Measurements from ENCODE around the gene RPRML. TPM values are rescaled to one million over a fixed set of nuclear protein-coding genes. Genes with fewer than 3 reads are reported as not detected.
A peak's percentile ranks its signal among the peaks of the same experiment; 100 is the strongest.

Gene RPRML
- total RNA-seq, 4 donors from 2014 or later, result 0.48 TPM; not detected in 3

GRCh38 chr17:46984892-46985291 lies 5.8 kb upstream of the RPRML start:
- 24 to 38% methylated on average over 2 to 5 of the region's 5 CpGs for WGBS, 2 donors (ENCODE audit: low coverage in 1 of 2)
- Histone ChIP-seq H3K9me3 (no peaks in the 10 kb centered on the region), H3K27ac (peak overlapping the region in 3 of 4 donors; percentile 66 to 81 (median 72)), H3K4me3 (no peak overlapping the region), H3K36me3 (no peaks in the 10 kb centered on the region), H3K4me1 (peaks cover 0 to 16% (median 7%) of the 10 kb centered on the region in 4 donors), H3K27me3 (peaks cover 17% of the 10 kb centered on the region)
- intact Hi-C loops (cut with DNase I; ENCODE audit: low total_unique reads), result no loop called here
- in situ Hi-C loops (cut with MboI; ENCODE audit: low pct_ligation_motif_present in 1 of 4, low pct_unique_long_range_greater_than_20kb in 1 of 4, low sequenced_read_pairs in 3 of 4), result no loop called here
- peak; percentile 67 for DNase-seq
- TF ChIP-seq EP300 (IDR thresholded peaks at IDR 0.05; ENCODE audit: low read depth), result no peak
- peak in 1 of 3 donors; percentile 69 for TF ChIP-seq POLR2AphosphoS5 (IDR thresholded peaks at IDR 0.05)

- in situ Hi-C loops (cut with MboI; ENCODE audit: low pct_ligation_motif_present in 1 of 4, low pct_unique_long_range_greater_than_20kb in 1 of 4, low sequenced_read_pairs in 3 of 4), result no loop called here
- Histone ChIP-seq H3K4me3 (no peak overlapping the region), H3K4me1 (peaks cover 0 to 21% (median 11%) of the 10 kb centered on the region in 4 donors), H3K36me3 (no peaks in the 10 kb centered on the region), H3K27me3 (peaks cover 22% of the 10 kb centered on the region), H3K27ac (peak overlapping the region in 3 of 4 donors; percentile 66 to 81 (median 72)), H3K9me3 (no peaks in the 10 kb centered on the region)
- intact Hi-C loops (cut with DNase I; ENCODE audit: low total_unique reads), result no loop called here
- 29 to 37% methylated on average over 1 to 6 of the region's 6 CpGs for WGBS, 2 donors (ENCODE audit: low coverage in 1 of 2)
- peak; percentile 20 for DNase-seq
- TF ChIP-seq, protein P1, sequence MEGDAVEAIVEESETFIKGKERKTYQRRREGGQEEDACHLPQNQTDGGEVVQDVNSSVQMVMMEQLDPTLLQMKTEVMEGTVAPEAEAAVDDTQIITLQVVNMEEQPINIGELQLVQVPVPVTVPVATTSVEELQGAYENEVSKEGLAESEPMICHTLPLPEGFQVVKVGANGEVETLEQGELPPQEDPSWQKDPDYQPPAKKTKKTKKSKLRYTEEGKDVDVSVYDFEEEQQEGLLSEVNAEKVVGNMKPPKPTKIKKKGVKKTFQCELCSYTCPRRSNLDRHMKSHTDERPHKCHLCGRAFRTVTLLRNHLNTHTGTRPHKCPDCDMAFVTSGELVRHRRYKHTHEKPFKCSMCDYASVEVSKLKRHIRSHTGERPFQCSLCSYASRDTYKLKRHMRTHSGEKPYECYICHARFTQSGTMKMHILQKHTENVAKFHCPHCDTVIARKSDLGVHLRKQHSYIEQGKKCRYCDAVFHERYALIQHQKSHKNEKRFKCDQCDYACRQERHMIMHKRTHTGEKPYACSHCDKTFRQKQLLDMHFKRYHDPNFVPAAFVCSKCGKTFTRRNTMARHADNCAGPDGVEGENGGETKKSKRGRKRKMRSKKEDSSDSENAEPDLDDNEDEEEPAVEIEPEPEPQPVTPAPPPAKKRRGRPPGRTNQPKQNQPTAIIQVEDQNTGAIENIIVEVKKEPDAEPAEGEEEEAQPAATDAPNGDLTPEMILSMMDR (IDR thresholded peaks at IDR 0.05), result no peak
- TF ChIP-seq POLR2AphosphoS5 (IDR thresholded peaks at IDR 0.05) (no peak), EP300 (IDR thresholded peaks at IDR 0.05; ENCODE audit: low read depth) (no peak), POLR2A (IDR thresholded peaks at IDR 0.05) (no peak)
These were observed 5.3 kb upstream of the RPRML start for GRCh38 chr17:46984341-46984740.

DNA sequence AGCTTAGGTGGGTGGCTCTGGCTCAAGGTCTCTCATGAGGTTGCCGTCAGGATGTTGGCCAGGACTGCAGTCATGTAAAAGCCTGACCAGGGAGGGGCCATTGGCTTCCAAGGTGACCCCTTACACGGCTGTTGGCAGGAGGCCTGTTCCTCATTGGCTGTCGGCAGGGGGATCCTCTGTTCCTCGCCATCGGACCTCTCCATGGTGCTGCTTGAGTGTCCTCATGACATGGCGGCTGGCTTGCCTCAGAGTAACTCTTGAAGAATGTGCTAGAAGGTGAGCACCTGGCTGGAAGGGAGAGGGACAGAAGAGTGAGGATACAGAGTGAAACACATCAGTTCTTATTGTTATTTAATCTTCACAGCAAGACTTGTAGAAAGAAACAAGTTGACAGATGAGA lies 4.7 kb upstream of the RPRML start:
- H3K36me3 ChIP-seq, result no peaks in the 10 kb centered on the region
- intact Hi-C loops (cut with DNase I; ENCODE audit: low total_unique reads), result no loop called here
- H3K4me3 ChIP-seq, result no peak overlapping the region
- 50 to 62% methylated on average over 2 to 6 of the region's 6 CpGs for WGBS, 2 donors (ENCODE audit: low coverage in 1 of 2)
- no peaks in the 10 kb centered on the region for H3K9me3 ChIP-seq
- no peak for DNase-seq
- in situ Hi-C loops (cut with MboI; ENCODE audit: low pct_ligation_motif_present in 1 of 4, low pct_unique_long_range_greater_than_20kb in 1 of 4, low sequenced_read_pairs in 3 of 4), result no loop called here
- peaks cover 28% of the 10 kb centered on the region for H3K27me3 ChIP-seq
- TF ChIP-seq POLR2A (IDR thresholded peaks at IDR 0.05) (no peak), EP300 (IDR thresholded peaks at IDR 0.05; ENCODE audit: low read depth) (no peak), POLR2AphosphoS5 (IDR thresholded peaks at IDR 0.05) (no peak)
- TF ChIP-seq, protein P1 (IDR thresholded peaks at IDR 0.05), result no peak
- peak overlapping the region in 3 of 4 donors; percentile 66 to 81 (median 72) for H3K27ac ChIP-seq
- peaks cover 0 to 27% (median 16%) of the 10 kb centered on the region in 4 donors for H3K4me1 ChIP-seq

GRCh38 chr17:46982577-46982976 lies 3.5 kb upstream of the RPRML start:
- intact Hi-C loops (cut with DNase I; ENCODE audit: low total_unique reads), result no loop called here

More at GRCh38 chr17:46982577-46982976, 3.5 kb upstream of the RPRML start:
- in situ Hi-C loops (cut with MboI; ENCODE audit: low pct_ligation_motif_present in 1 of 4, low pct_unique_long_range_greater_than_20kb in 1 of 4, low sequenced_read_pairs in 3 of 4), result no loop called here
- H3K9me3 ChIP-seq, result no peaks in the 10 kb centered on the region
- DNase-seq, result no peak
- TF ChIP-seq POLR2A (IDR thresholded peaks at IDR 0.05) (no peak), POLR2AphosphoS5 (IDR thresholded peaks at IDR 0.05) (no peak), EP300 (IDR thresholded peaks at IDR 0.05; ENCODE audit: low read depth) (no peak)
- TF ChIP-seq, protein P1 (IDR thresholded peaks at IDR 0.05), result no peak
- WGBS, 2 donors (ENCODE audit: low coverage in 1 of 2), result 88% methylated on average over 6 of the region's 6 CpGs
- no peak overlapping the region for H3K27ac ChIP-seq
- peaks cover 40% of the 10 kb centered on the region for H3K27me3 ChIP-seq
- H3K4me3 ChIP-seq, result no peak overlapping the region
- peaks cover 7 to 37% (median 26%) of the 10 kb centered on the region in 4 donors for H3K4me1 ChIP-seq
- no peaks in the 10 kb centered on the region for H3K36me3 ChIP-seq

Data from transverse colon (tissue), 4 donors.